RWPE2 (cell line): ENCODE data around the gene PAF1.
"Not testable (repeated sequence)": the region's sequence is repeated elsewhere in the genome, so short reads cannot be mapped to it uniquely, and the experiment has no call there.

Experiments
- ATAC-seq: fragments of 200-7000 bp; cut with Tn5 transposase; 3 replicates; pipeline ENCODE4 v1.9.1; 2021; ENCODE audit warnings: low read depth
- DNase-seq: peaks from one replicate; pipeline ENCODE4 v3.0.0-alpha.2; 2020; ENCODE audit warnings: low spot score
- H3K27ac ChIP-seq: fragments of 450-650 bp; 2 replicates; pipeline ENCODE4 v1.5.1; 2017; ENCODE audit warnings: mild to moderate bottlenecking; ENCODE audit not compliant: poor library complexity, severe bottlenecking
- H3K27me3 ChIP-seq: fragments of 250-450 bp; sonication (Bioruptor Pico); 2 replicates; pipeline ENCODE4 v1.5.1; 2021; ENCODE audit warnings: mild to moderate bottlenecking, moderate library complexity; ENCODE audit not compliant: insufficient read depth, poor library complexity, severe bottlenecking
- H3K36me3 ChIP-seq: fragments of 250-450 bp; sonication (Bioruptor Pico); 2 replicates; pipeline ENCODE4 v1.5.1; 2020; ENCODE audit warnings: low read depth, mild to moderate bottlenecking, moderate library complexity
- H3K4me1 ChIP-seq: fragments of 250-450 bp; sonication (Bioruptor Pico); 2 replicates; pipeline ENCODE4 v1.5.1; 2021; ENCODE audit warnings: mild to moderate bottlenecking, moderate library complexity; ENCODE audit not compliant: insufficient read depth, poor library complexity, severe bottlenecking
- H3K4me3 ChIP-seq: fragments of 250-450 bp; sonication (Bioruptor Pico); 2 replicates; pipeline ENCODE4 v1.5.1; 2021; ENCODE audit warnings: mild to moderate bottlenecking, moderate library complexity; ENCODE audit not compliant: severe bottlenecking
- H3K9me3 ChIP-seq: fragments of 250-450 bp; sonication (Bioruptor Pico); 2 replicates; pipeline ENCODE4 v1.5.1; 2021; ENCODE audit warnings: mild to moderate bottlenecking, moderate library complexity; ENCODE audit not compliant: severe bottlenecking
- CTCF ChIP-seq: fragments of 450-650 bp; IDR thresholded peaks from one replicate; pipeline ENCODE4 v1.5.1; 2017; ENCODE audit warnings: mild to moderate bottlenecking, moderate library complexity; ENCODE audit not compliant: poor library complexity, severe bottlenecking

PAF1 gene

GRCh38 chr19:39379865-39380396 lies 11.0 kb downstream of the PAF1 start:
- TF ChIP-seq CTCF = no peak
- Histone ChIP-seq H3K36me3 (peaks cover 80% of the 10 kb centered on the region), H3K4me1 (no peaks in the 10 kb centered on the region), H3K4me3 (no peak overlapping the region), H3K9me3 (no peaks in the 10 kb centered on the region), H3K27ac (no peak overlapping the region), H3K27me3 (no peaks in the 10 kb centered on the region)
- DNase-seq = no peak
- ATAC-seq = no peak

- not testable (repeated sequence) for H3K27ac ChIP-seq, H3K27me3 ChIP-seq, H3K4me1 ChIP-seq, ATAC-seq, H3K4me3 ChIP-seq, DNase-seq, H3K9me3 ChIP-seq
- H3K36me3 ChIP-seq = peaks cover 85% of the 10 kb centered on the region
Measured at GRCh38 chr19:39379366-39379765, 11.5 kb downstream of the PAF1 start.

GRCh38 chr19:39377373-39378362 lies 13.2 kb downstream of the PAF1 start:
- H3K4me1 ChIP-seq = no peaks in the 10 kb centered on the region
- peaks cover 75% of the 10 kb centered on the region for H3K36me3 ChIP-seq
- no peak overlapping the region for H3K27ac ChIP-seq
- H3K27me3 ChIP-seq = no peaks in the 10 kb centered on the region
- ATAC-seq = no peak
- no peak overlapping the region for H3K4me3 ChIP-seq
- no peak for TF ChIP-seq CTCF
- no peak for DNase-seq
- no peaks in the 10 kb centered on the region for H3K9me3 ChIP-seq

- ATAC-seq = no peak
- Histone ChIP-seq H3K36me3 (peaks cover 78% of the 10 kb centered on the region), H3K27ac (no peak overlapping the region), H3K9me3 (no peaks in the 10 kb centered on the region), H3K27me3 (no peaks in the 10 kb centered on the region), H3K4me1 (no peaks in the 10 kb centered on the region), H3K4me3 (no peak overlapping the region)
- no peak for DNase-seq
- TF ChIP-seq CTCF = no peak
Measured at GRCh38 chr19:39375929-39376328, 15.0 kb downstream of the PAF1 start.

- peak overlapping the region; percentile 9 for H3K27ac ChIP-seq
- TF ChIP-seq CTCF = no peak
- DNase-seq = no peak
- no peak overlapping the region for H3K4me3 ChIP-seq
- no peaks in the 10 kb centered on the region for H3K9me3 ChIP-seq
- peaks cover 68% of the 10 kb centered on the region for H3K36me3 ChIP-seq
- no peaks in the 10 kb centered on the region for H3K27me3 ChIP-seq
- H3K4me1 ChIP-seq = no peaks in the 10 kb centered on the region
- no peak for ATAC-seq
Measured at GRCh38 chr19:39372941-39373340, 18.0 kb downstream of the PAF1 start.
